Ishikawa (cell line): Measurements from ENCODE around the gene LTA.

Source experiments
- CEBPB ChIP-seq: IDR thresholded peaks from 2 replicates; pipeline ENCODE4 v1.6.1; 2012
- CREB1 ChIP-seq: IDR thresholded peaks from 2 replicates; pipeline ENCODE4 v1.6.1; 2012; ENCODE audit warnings: low read depth
- EGR1 ChIP-seq: IDR thresholded peaks from 2 replicates; pipeline ENCODE4 v1.6.1; 2012
- EP300 ChIP-seq: IDR thresholded peaks from 2 replicates; pipeline ENCODE4 v1.6.1; 2012; ENCODE audit warnings: borderline replicate concordance
- FOXM1 ChIP-seq: IDR thresholded peaks from 2 replicates; pipeline ENCODE4 v1.6.1; 2012; ENCODE audit warnings: low read depth, borderline replicate concordance
- MAX ChIP-seq: IDR thresholded peaks from 2 replicates; pipeline ENCODE4 v1.6.1; 2012
- NFIC ChIP-seq: IDR thresholded peaks from 2 replicates; pipeline ENCODE4 v1.6.1; 2012
- RAD21 ChIP-seq: IDR thresholded peaks from 2 replicates; pipeline ENCODE4 v1.6.1; 2012; ENCODE audit warnings: low read depth
- REST ChIP-seq: IDR thresholded peaks from 2 replicates; pipeline ENCODE4 v1.6.1; 2012; ENCODE audit warnings: low read depth, mild to moderate bottlenecking
- TAF1 ChIP-seq: IDR thresholded peaks from 2 replicates; pipeline ENCODE4 v1.6.1; 2012; ENCODE audit warnings: low read depth, mild to moderate bottlenecking
- TCF12 ChIP-seq: IDR thresholded peaks from 2 replicates; pipeline ENCODE4 v1.6.1; 2012; ENCODE audit warnings: low read depth
- TEAD4 ChIP-seq: IDR thresholded peaks from 2 replicates; pipeline ENCODE4 v1.6.1; 2012
- USF1 ChIP-seq: IDR thresholded peaks from 2 replicates; pipeline ENCODE4 v1.6.1; 2012
- YY1 ChIP-seq: IDR thresholded peaks from 2 replicates; pipeline ENCODE4 v1.6.1; 2012; ENCODE audit warnings: low read depth
- ZBTB7A ChIP-seq: IDR thresholded peaks from 2 replicates; pipeline ENCODE4 v1.6.1; 2012; ENCODE audit warnings: low read depth

Gene LTA

GRCh38 chr6:31528307-31528777, 43.7 kb upstream of the LTA start:
- TF ChIP-seq TEAD4 (no peak), CREB1 (no peak), MAX (no peak), EP300 (no peak), FOXM1 (no peak), TCF12 (no peak), TAF1 (no peak), USF1 (no peak), REST (no peak), YY1 (no peak)

- no peak for TF ChIP-seq EGR1
These were observed 43.2 kb upstream of the LTA start, which contains the start of gene MCCD1 for GRCh38 chr6:31528821-31529328. Gene MCCD1, plus strand, starts transcription at chr6:31528962. Its CDS starts 53 bp downstream, at chr6:31529015.

GRCh38 chr6:31529329-31530150, 42.5 kb upstream of the LTA start:
- no peak for TF ChIP-seq REST

- TF ChIP-seq REST: no peak
- TF ChIP-seq NFIC: no peak
- TF ChIP-seq USF1: no peak
- no peak for TF ChIP-seq EP300
- TF ChIP-seq FOXM1: no peak
- no peak for TF ChIP-seq YY1
- TF ChIP-seq CEBPB: no peak
- no peak for TF ChIP-seq ZBTB7A
- no peak for TF ChIP-seq MAX
- no peak for TF ChIP-seq EGR1
- no peak for TF ChIP-seq TAF1
- TF ChIP-seq TCF12: no peak
These were observed 41.4 kb upstream of the LTA start for GRCh38 chr6:31530659-31531058.

- no peak for TF ChIP-seq TEAD4
- TF ChIP-seq RAD21: no peak
- no peak for TF ChIP-seq REST
- TF ChIP-seq TCF12: no peak
- TF ChIP-seq EP300: no peak
- TF ChIP-seq CREB1: no peak
- no peak for TF ChIP-seq FOXM1
- no peak for TF ChIP-seq TAF1
- TF ChIP-seq YY1: no peak
- TF ChIP-seq CEBPB: no peak
- no peak for TF ChIP-seq ZBTB7A
- no peak for TF ChIP-seq USF1
- no peak for TF ChIP-seq EGR1
- no peak for TF ChIP-seq NFIC
- no peak for TF ChIP-seq MAX
These were observed 40.9 kb upstream of the LTA start for GRCh38 chr6:31531162-31531561.
